ENCODE data around the gene TNFRSF8. TPM values are rescaled to one million over a fixed set of nuclear protein-coding genes. Genes with fewer than 3 reads are reported as not detected.

TNFRSF8 gene
- total RNA-seq, 2 donors from 2014 or later, result 0.32 to 4.7 TPM

- DNase-seq (ENCODE audit: low spot score), result no peak
- TF ChIP-seq POLR2A (IDR thresholded peaks at IDR 0.05), result no peak
- no peak for TF ChIP-seq CTCF (IDR thresholded peaks at IDR 0.05)
- no peak for TF ChIP-seq POLR2AphosphoS5 (IDR thresholded peaks at IDR 0.05)
- Histone ChIP-seq H3K9me3 (no peaks in the 10 kb centered on the region), H3K27me3 (replicated peaks; ENCODE audit: insufficient read depth) (no peaks in the 10 kb centered on the region), H3K4me1 (replicated peaks) (no peaks in the 10 kb centered on the region), H3K36me3 (no peaks in the 10 kb centered on the region), H3K4me3 (no peak overlapping the region), H3K27ac (no peak overlapping the region)
- intact Hi-C loops (cut with DNase I), result no loop called here
- WGBS, result 78% methylated on average over 8 of the region's 8 CpGs
Measured at GRCh38 chr1:12132078-12132477, 69.0 kb downstream of the TNFRSF8 start.

- WGBS, result 99% methylated on average over 7 of the region's 10 CpGs
- no peaks in the 10 kb centered on the region for H3K4me1 ChIP-seq (replicated peaks)
- H3K4me3 ChIP-seq, result no peak overlapping the region
- DNase-seq (ENCODE audit: low spot score), result no peak
- H3K27me3 ChIP-seq (replicated peaks; ENCODE audit: insufficient read depth), result no peaks in the 10 kb centered on the region
- no peak for TF ChIP-seq POLR2A (IDR thresholded peaks at IDR 0.05)
- TF ChIP-seq POLR2AphosphoS5 (IDR thresholded peaks at IDR 0.05), result no peak
- no peak for TF ChIP-seq CTCF (IDR thresholded peaks at IDR 0.05)
- H3K36me3 ChIP-seq, result no peaks in the 10 kb centered on the region
- intact Hi-C loops (cut with DNase I), result no loop called here
- H3K9me3 ChIP-seq, result no peaks in the 10 kb centered on the region
- H3K27ac ChIP-seq, result no peak overlapping the region
Measured at GRCh38 chr1:12134716-12135115, 71.6 kb downstream of the TNFRSF8 start.

GRCh38 chr1:12135612-12136011, 72.5 kb downstream of the TNFRSF8 start:
- Histone ChIP-seq H3K9me3 (no peaks in the 10 kb centered on the region), H3K27ac (no peak overlapping the region), H3K36me3 (no peaks in the 10 kb centered on the region), H3K27me3 (replicated peaks; ENCODE audit: insufficient read depth) (no peaks in the 10 kb centered on the region), H3K4me3 (no peak overlapping the region), H3K4me1 (replicated peaks) (no peaks in the 10 kb centered on the region)
- TF ChIP-seq POLR2A (IDR thresholded peaks at IDR 0.05), result no peak
- no peak for TF ChIP-seq POLR2AphosphoS5 (IDR thresholded peaks at IDR 0.05)
- no peak for TF ChIP-seq CTCF (IDR thresholded peaks at IDR 0.05)
- DNase-seq (ENCODE audit: low spot score), result no peak
- intact Hi-C loops (cut with DNase I), result no loop called here
- 27% methylated on average over 6 of the region's 6 CpGs for WGBS

- DNase-seq (ENCODE audit: low spot score), result no peak
- Histone ChIP-seq H3K36me3 (no peaks in the 10 kb centered on the region), H3K4me1 (replicated peaks) (no peaks in the 10 kb centered on the region), H3K4me3 (no peak overlapping the region), H3K27ac (no peak overlapping the region), H3K27me3 (replicated peaks; ENCODE audit: insufficient read depth) (no peaks in the 10 kb centered on the region), H3K9me3 (no peaks in the 10 kb centered on the region)
- intact Hi-C loops (cut with DNase I), result no loop called here
- 81% methylated on average over 8 of the region's 8 CpGs for WGBS
- TF ChIP-seq POLR2AphosphoS5 (IDR thresholded peaks at IDR 0.05), result no peak
- no peak for TF ChIP-seq CTCF (IDR thresholded peaks at IDR 0.05)
- no peak for TF ChIP-seq POLR2A (IDR thresholded peaks at IDR 0.05)
Measured at GRCh38 chr1:12136916-12137610, 74.0 kb downstream of the TNFRSF8 start.
